DMS 273 (cell line): ENCODE measurements around the gene FABP7.

Experiments
- DNase-seq: peaks from one replicate; lab custom pipeline; 2025; ENCODE audit not compliant: unreplicated experiment; lab: John Stamatoyannopoulos, UW

Gene FABP7

GRCh38 chr6:122833021-122833491 lies 53.5 kb downstream of the FABP7 start:
- DNase-seq = no peak
